Naive B cell (primary cell): ENCODE data around the gene NOP56. TPM values are rescaled to one million over a fixed set of nuclear protein-coding genes. Genes with fewer than 3 reads are reported as not detected.
"Not testable (repeated sequence)": the region's sequence is repeated elsewhere in the genome, so short reads cannot be mapped to it uniquely, and the experiment has no call there.

ENCODE experiments used
- ATAC-seq, 2 donors: fragments of 150-1000 bp; cut with Tn5 transposase; 2 replicates each; pipeline ENCODE4 v1.10.0; 2021; ENCODE audit warnings: low read depth in 2 of 2, mild to moderate bottlenecking in 2 of 2, moderate library complexity in 2 of 2
- DNase-seq: peaks from one replicate; pipeline ENCODE4 v3.0.0; 2022
- H3K27ac Mint-ChIP-seq, 6 donors: one replicate each; pipeline ENCODE4 v1.8.0; 2020 to 2022; ENCODE audit warnings: mild to moderate bottlenecking in 6 of 6, mixed read lengths in 6 of 6, moderate library complexity in 5 of 6, inconsistent platforms in 2 of 6
- H3K27me3 Mint-ChIP-seq, 3 donors: one replicate each; pipeline ENCODE4 v1.8.0; 2021 to 2022; ENCODE audit warnings: mixed read lengths in 3 of 3, mild to moderate bottlenecking in 1 of 3
- H3K36me3 Mint-ChIP-seq, 2 donors: one replicate each; pipeline ENCODE4 v1.8.0; 2020 to 2022; ENCODE audit warnings: mixed read lengths in 2 of 2, inconsistent platforms in 1 of 2, mild to moderate bottlenecking in 1 of 2
- H3K4me1 Mint-ChIP-seq, 3 donors: one replicate each; pipeline ENCODE4 v1.8.0; 2020 to 2022; ENCODE audit warnings: mixed read lengths in 3 of 3, inconsistent platforms in 1 of 3, mild to moderate bottlenecking in 1 of 3, moderate library complexity in 1 of 3
- H3K4me3 Mint-ChIP-seq, 8 donors: one replicate each; pipeline ENCODE4 v1.8.0; 2020 to 2022; ENCODE audit warnings: mild to moderate bottlenecking in 8 of 8, mixed read lengths in 8 of 8, moderate library complexity in 8 of 8, inconsistent platforms in 2 of 8
- H3K9me3 Mint-ChIP-seq, 7 donors: one replicate each; pipeline ENCODE4 v1.8.0; 2020 to 2022; ENCODE audit warnings: mixed read lengths in 7 of 7, mild to moderate bottlenecking in 5 of 7, inconsistent platforms in 2 of 7, moderate library complexity in 1 of 7
- polyA plus RNA-seq, 6 donors: library from polyadenylated mRNA; unstranded; fragments of 300-500 nt; fragmentation: Illumina TruSeq; gene quantifications; one replicate each; pipeline ENCODE4 v1.2.3, GENCODE V29; 2021; ENCODE audit warnings: low read depth in 6 of 6

The NOP56 gene
- polyA plus RNA-seq, 6 donors from 2014 or later = 67.7 to 115 (median 95.8) TPM

DNA sequence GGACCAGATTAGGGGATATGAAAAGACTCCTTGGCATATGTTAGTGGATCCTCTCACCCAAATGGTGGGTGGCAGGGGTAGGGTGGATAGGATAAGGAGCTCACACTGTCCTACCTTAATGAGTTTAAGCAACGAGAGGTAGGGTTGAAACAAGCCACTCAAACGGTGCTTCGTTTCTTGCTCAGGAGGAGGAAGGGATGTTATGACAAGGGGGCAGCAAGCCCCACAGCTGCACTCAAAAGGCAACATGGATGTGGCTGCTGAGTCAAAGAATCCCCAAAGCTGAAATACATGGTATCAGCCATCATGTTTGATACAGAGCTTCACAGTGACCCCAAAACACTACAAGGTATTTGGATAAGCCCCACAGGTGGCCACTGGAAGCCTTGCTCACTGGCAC lies 20.0 kb downstream of the NOP56 start:
- Mint-ChIP-seq H3K27me3 (peaks cover 14 to 48% (median 32%) of the 10 kb centered on the region in 3 donors), H3K9me3 (peaks cover 0 to 2% (median 0%) of the 10 kb centered on the region in 7 donors), H3K4me3 (peak overlapping the region in 1 of 8 donors; percentile 32), H3K4me1 (no peaks in the 10 kb centered on the region), H3K27ac (no peak overlapping the region), H3K36me3 (no peaks in the 10 kb centered on the region)
- ATAC-seq (no peak), DNase-seq (no peak)

DNA sequence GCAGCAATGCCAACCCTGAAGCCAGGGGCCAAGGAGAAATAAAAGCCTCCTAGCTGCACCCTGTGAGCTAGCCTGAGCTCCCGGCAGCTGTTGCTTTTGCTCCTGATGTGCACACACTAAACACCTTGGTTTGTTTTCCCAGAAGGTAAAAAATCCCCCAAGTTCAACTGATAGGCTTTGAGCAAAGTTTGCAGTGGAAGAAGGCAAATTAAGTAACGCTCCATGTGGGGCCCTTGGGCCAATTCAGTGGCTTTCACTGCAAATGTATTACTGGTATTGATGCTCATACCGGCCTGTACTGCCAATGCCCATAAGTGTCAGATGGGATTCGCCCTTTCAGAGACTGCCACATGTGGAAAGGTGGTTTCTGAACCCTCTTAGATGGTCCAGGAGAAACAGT lies 21.0 kb downstream of the NOP56 start:
- Mint-ChIP-seq H3K36me3 (no peaks in the 10 kb centered on the region), H3K9me3 (peaks cover 0 to 2% (median 0%) of the 10 kb centered on the region in 7 donors), H3K4me3 (no peak overlapping the region), H3K4me1 (no peaks in the 10 kb centered on the region), H3K27me3 (peaks cover 14 to 46% (median 23%) of the 10 kb centered on the region in 3 donors), H3K27ac (peak overlapping the region in 1 of 6 donors; percentile 33)
- DNase-seq (no peak), ATAC-seq (no peak)

DNA sequence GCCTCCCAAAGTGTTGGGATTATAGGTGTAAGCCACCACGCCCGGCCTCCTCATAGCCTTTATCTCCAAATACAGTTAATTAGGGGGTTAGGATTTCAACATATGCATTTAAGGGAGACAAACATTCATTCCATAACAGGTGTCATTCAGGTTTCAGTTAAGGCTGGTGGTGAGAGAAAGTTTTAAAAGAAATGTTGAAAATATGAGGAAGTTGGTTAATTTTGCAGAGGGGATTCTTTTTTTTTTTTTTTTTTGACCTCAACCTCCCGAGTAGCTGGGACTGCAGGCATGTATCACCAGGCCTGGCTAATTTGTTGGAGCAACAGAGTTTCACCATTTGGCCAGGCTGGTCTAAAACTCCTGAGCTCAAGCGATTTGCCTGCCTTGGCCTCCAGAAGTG lies 27.6 kb downstream of the NOP56 start:
- no peaks in the 10 kb centered on the region for H3K36me3 Mint-ChIP-seq
- DNase-seq = no peak
- no peak overlapping the region for H3K27ac Mint-ChIP-seq
- H3K4me3 Mint-ChIP-seq = no peak overlapping the region
- peaks cover 5 to 37% (median 19%) of the 10 kb centered on the region in 3 donors for H3K27me3 Mint-ChIP-seq
- peaks cover 0 to 6% (median 0%) of the 10 kb centered on the region in 7 donors for H3K9me3 Mint-ChIP-seq
- ATAC-seq = no peak
- peaks cover 0 to 6% (median 5%) of the 10 kb centered on the region in 3 donors for H3K4me1 Mint-ChIP-seq

DNA sequence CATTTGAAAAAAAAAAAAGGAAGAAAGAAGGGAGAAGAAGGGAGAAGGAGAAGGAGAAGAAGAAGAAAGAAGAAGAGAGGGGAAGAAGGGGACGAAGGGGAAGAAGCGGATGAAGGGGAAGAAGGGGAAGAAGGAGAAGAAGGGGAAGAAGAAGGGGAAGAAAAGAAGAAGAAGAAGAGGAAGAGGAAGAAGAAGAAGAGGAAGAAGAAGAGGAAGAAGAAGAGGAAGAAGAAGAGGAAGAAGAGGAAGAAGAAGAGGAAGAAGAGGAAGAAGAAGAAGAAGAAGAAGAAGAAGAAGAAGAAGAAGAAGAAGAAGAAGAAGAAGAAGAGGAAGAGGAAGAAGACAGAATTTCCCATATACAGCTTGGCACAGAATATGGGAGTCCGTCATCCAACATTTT lies 29.6 kb downstream of the NOP56 start:
- H3K27me3 Mint-ChIP-seq = peaks cover 2 to 52% (median 12%) of the 10 kb centered on the region in 3 donors
- not testable (repeated sequence) for H3K9me3 Mint-ChIP-seq, ATAC-seq, H3K4me3 Mint-ChIP-seq, H3K36me3 Mint-ChIP-seq, H3K4me1 Mint-ChIP-seq, DNase-seq
- peak overlapping the region in 1 of 6 donors; percentile 96 for H3K27ac Mint-ChIP-seq

DNA sequence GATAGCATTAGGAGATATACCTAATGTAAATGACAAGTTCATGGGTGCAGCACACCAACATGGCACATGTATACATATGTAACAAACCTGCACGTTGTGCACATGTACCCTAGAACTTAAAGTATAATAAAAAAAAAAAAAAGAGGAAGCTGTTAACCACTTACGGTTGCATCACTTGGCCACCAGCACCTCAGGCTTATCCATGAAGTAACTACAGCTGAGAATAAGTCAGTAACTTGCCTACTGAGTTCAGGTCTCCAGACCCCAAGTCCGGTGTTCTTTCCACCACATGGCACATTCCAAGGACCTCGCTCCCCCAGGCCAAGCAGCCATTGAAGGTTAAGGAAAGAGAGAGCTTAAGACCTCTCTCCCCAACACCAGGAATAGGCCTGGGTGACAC lies 32.4 kb downstream of the NOP56 start:
- H3K4me3 Mint-ChIP-seq, H3K36me3 Mint-ChIP-seq, H3K27ac Mint-ChIP-seq, DNase-seq, H3K9me3 Mint-ChIP-seq: not testable (repeated sequence)
- Mint-ChIP-seq H3K27me3 (peaks cover 25 to 56% (median 32%) of the 10 kb centered on the region in 3 donors), H3K4me1 (peaks cover 4 to 12% (median 6%) of the 10 kb centered on the region in 3 donors)
- peak in 1 of 2 donors; percentile 33 for ATAC-seq

DNA sequence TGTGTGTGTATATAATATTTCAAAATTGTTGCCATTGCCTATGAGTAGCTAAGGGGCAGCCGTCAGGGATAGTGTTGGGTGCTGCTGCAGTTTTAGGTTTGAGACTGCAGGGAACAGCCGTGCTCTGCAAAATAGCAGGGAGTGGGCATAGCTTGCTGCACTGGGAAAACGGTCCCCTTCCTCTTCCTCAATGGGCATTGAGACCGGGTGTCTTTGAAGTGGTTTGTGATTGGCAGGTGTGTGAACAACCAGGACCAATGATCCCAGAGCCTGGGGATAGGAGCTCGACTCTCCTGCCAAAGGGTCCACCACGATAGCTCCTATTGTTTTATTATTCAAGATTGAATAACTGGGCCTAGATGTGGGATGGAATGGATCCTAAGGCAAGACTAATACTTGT lies 35.1 kb downstream of the NOP56 start:
- Mint-ChIP-seq H3K4me1 (peaks cover 0 to 26% (median 19%) of the 10 kb centered on the region in 3 donors), H3K36me3 (peaks cover 0 to 8% of the 10 kb centered on the region in 2 donors), H3K27me3 (peaks cover 45 to 76% (median 49%) of the 10 kb centered on the region in 3 donors), H3K9me3 (peaks cover 0 to 2% (median 0%) of the 10 kb centered on the region in 7 donors), H3K4me3 (peak overlapping the region in 1 of 8 donors; percentile 47), H3K27ac (no peak overlapping the region)
- ATAC-seq = no peak
- no peak for DNase-seq

DNA sequence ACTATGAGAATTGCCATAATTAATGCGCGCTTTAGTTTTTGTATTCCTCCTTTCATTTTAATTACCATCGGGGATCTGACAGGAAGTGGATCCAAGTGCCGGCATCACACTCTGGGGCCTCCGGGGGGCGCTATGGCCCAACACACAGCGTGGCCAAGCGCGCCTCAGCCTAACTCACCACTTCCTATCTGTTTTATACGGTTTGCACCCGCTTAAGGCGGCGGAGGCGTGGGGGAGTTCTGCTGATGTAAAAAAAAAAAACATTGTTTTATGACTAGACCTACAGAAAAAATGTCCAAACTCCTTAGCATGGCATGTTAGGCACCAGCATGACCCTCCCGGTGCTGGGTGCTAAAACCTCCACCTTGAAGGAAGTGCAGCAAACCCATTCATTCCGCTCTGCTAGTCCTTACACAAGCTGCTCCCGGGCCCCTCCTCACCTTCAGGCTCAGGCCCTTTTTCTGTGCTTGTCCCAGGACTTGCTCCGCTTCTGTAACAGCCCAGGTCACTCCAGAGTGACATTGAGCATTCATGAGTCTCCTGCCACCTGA lies 35.7 kb downstream of the NOP56 start:
- H3K4me3 Mint-ChIP-seq = peak overlapping the region in 1 of 8 donors; percentile 47
- DNase-seq = no peak
- no peak overlapping the region for H3K27ac Mint-ChIP-seq
- H3K36me3 Mint-ChIP-seq = peaks cover 0 to 8% of the 10 kb centered on the region in 2 donors
- H3K9me3 Mint-ChIP-seq = peaks cover 0 to 2% (median 0%) of the 10 kb centered on the region in 7 donors
- H3K4me1 Mint-ChIP-seq = peaks cover 0 to 25% (median 19%) of the 10 kb centered on the region in 3 donors
- peaks cover 45 to 73% (median 49%) of the 10 kb centered on the region in 3 donors for H3K27me3 Mint-ChIP-seq
- peak; percentile 43 to 49 for ATAC-seq

DNA sequence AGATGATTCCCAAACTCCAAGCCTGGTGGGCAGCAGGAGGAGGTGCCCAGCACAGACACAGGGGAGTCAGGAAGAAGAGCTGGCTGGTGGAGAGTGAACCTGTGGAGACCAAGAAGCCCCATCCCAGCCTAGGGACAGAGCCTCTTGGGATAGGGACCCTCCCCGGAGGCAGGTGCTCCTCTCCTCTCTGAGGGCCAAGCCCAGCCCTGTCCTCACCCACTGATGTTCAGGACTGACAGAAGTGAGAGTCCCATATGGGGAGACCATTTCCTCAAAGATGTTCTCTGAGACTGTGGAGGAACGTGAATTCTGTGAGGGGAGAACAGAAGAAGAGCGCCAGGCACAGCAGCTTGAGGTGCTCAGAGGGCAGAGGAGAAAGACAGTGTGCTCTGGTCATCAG lies 37.8 kb downstream of the NOP56 start:
- peaks cover 0 to 8% of the 10 kb centered on the region in 2 donors for H3K36me3 Mint-ChIP-seq
- H3K27ac Mint-ChIP-seq = peak overlapping the region in 2 of 6 donors; percentile 12 to 27
- DNase-seq (no peak), ATAC-seq (no peak)
- peaks cover 0 to 2% (median 0%) of the 10 kb centered on the region in 7 donors for H3K9me3 Mint-ChIP-seq
- peak overlapping the region in 3 of 8 donors; percentile 36 to 92 (median 63) for H3K4me3 Mint-ChIP-seq
- H3K4me1 Mint-ChIP-seq = peaks cover 0 to 21% (median 19%) of the 10 kb centered on the region in 3 donors
- H3K27me3 Mint-ChIP-seq = peaks cover 51 to 83% (median 57%) of the 10 kb centered on the region in 3 donors

DNA sequence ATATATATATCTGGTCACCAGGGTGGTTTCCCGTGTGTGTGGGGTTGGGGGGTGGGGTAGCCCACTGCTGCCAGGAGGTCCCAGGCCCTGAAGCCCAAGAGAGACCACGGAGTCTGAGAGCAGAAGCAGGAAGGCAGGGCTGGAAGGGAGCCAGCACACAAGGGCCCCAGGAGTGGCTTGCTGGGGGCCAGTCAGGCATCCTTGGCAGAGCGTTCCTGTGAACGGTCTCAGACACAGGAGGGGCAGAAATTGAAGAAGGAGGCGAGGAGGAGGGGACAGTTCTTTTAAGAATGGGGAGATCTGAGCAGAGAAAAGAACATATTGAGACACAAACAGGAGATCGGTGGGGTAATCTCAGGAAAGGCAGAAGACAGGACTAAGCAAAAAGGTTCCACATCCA lies 38.3 kb downstream of the NOP56 start:
- H3K4me3 Mint-ChIP-seq = peak overlapping the region; percentile 84 to 97 (median 92)

DNA sequence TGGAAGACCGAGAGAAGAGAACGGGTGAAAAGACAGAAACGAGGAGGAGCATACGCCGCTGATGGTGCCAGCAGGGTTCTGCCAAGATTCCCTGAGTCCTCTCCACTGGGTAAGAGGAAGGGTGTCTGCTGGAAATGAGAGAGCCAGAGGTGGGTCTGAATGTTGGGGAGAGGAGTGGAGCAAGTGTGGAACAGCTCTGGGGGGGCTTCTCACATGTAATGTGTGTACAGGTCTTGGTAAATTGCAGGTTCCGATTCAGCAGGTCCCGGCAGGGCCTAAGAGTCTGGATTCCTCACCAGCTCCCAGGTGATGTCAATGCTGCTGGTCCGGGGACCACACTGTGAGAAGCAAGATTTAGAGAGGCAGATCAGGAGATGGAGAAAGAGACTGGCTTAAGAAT lies 38.7 kb downstream of the NOP56 start:
- peaks cover 0 to 2% (median 0%) of the 10 kb centered on the region in 7 donors for H3K9me3 Mint-ChIP-seq
- peaks cover 58 to 83% (median 66%) of the 10 kb centered on the region in 3 donors for H3K27me3 Mint-ChIP-seq
- H3K4me3 Mint-ChIP-seq = peak overlapping the region; percentile 88 to 97 (median 92)
- H3K36me3 Mint-ChIP-seq = peaks cover 0 to 8% of the 10 kb centered on the region in 2 donors
- no peak for ATAC-seq
- DNase-seq = no peak
- H3K4me1 Mint-ChIP-seq = peaks cover 0 to 21% (median 19%) of the 10 kb centered on the region in 3 donors
- H3K27ac Mint-ChIP-seq = peak overlapping the region in 4 of 6 donors; percentile 44 to 87 (median 52)

More for the DNA sequence above, 38.3 kb downstream of the NOP56 start:
- peak overlapping the region in 3 of 6 donors; percentile 27 to 87 (median 50) for H3K27ac Mint-ChIP-seq
- DNase-seq (no peak), ATAC-seq (no peak)
- H3K4me1 Mint-ChIP-seq = peaks cover 0 to 21% (median 19%) of the 10 kb centered on the region in 3 donors
- H3K27me3 Mint-ChIP-seq = peaks cover 54 to 83% (median 62%) of the 10 kb centered on the region in 3 donors
- peaks cover 0 to 2% (median 0%) of the 10 kb centered on the region in 7 donors for H3K9me3 Mint-ChIP-seq
- peaks cover 0 to 8% of the 10 kb centered on the region in 2 donors for H3K36me3 Mint-ChIP-seq

DNA sequence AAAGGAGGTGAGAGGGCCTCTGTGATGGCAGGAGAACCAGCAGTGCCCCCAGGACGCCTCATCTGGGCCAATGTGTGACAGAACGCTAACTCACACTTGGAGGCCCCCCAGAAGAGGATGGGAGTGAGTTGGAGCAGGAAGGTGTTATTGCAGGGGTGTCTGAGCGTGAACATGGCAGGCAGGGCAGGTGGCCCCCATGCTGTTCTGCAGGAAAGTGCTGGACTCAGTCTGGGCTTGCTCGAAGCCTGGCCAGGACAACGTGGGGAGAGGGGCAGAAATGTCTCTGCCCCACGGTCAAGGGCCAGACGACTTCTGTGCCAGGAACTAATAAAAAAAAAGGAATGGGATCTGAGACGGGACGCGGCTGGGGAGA lies 39.2 kb downstream of the NOP56 start:
- Mint-ChIP-seq H3K36me3 (peaks cover 0 to 8% of the 10 kb centered on the region in 2 donors), H3K9me3 (peaks cover 0 to 2% (median 0%) of the 10 kb centered on the region in 7 donors), H3K27me3 (peaks cover 63 to 83% (median 72%) of the 10 kb centered on the region in 3 donors), H3K4me3 (peak overlapping the region; percentile 88 to 97 (median 92)), H3K27ac (peak overlapping the region in 4 of 6 donors; percentile 44 to 96 (median 84)), H3K4me1 (peaks cover 0 to 21% (median 19%) of the 10 kb centered on the region in 3 donors)
- DNase-seq = no peak
- ATAC-seq = no peak

DNA sequence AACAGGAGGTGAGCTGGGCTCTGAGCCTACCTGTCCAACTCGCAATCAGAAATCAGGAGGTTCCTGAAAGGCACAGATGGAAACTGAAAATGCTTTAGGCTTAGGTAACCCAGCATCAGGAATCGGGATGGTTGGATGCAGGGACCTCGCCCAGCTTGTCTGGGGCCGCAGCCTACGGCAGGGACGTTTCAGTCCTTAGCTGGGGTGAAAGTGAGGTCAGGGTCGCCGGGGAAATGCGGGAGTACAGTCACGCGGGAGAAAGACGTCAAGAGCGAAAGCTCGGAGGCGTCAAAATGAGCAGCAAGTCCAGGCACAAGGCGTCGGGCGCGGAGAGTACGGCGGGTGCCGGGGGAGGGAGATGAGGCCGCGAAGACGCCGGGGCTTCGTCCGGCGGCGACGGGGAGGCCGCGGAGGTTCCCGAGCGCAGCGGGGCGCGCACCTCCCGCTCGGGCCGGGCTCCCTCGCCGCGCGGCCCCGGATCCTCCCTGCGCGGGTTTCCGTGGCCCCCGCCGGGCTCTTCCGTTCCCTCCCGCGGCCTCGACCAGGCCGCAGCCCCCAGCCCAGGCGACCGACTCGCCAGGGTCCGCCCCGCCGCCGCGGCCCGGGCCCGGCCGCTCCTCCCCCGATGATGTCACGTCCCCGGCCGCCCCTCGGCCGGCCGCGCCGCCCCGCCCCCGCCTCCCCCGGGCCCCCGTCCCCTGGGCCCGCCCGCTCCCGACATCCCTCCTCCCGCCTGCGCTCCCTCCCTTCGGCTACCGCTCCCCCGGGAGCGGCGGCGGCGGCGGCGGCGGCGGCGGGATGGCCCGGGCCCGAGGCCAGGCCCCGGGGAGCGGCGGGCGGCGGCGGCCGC lies 39.8 kb downstream of the NOP56 start, which contains the start of gene EBF4:
EBF4 (plus strand) TSS at position 745 of the 850 bp plus-strand sequence. CDS start 866 bp downstream, outside the sequence.
- peak within 1 kb of the TSS; percentile 5 to 96 (median 89) for H3K27ac Mint-ChIP-seq
- H3K9me3 Mint-ChIP-seq = peaks cover 0 to 2% (median 0%) of the 10 kb centered on the region in 7 donors
- peak; percentile 15 to 20 for ATAC-seq

DNA sequence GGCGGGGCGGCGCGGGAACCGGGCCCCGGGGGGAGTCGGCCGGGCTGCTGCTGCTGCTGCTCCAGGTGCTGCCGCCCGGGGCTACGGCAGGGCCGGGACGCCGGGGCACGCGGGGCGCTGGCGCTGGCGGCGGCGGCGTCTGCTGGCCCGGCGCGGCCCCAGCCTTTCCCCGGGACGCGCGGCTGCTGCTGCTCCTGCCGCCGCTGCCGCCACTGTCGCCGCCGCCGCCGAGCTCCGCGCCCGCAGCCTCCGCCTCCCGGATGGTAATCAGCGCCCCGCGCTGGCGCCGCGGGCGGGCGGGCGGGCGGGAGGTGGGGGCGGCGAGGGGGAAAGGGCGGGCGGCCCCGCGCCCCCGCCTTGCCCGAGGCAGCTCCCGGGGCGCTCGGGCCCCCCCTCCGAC lies 40.5 kb downstream of the NOP56 start:
- peaks cover 0 to 2% (median 0%) of the 10 kb centered on the region in 7 donors for H3K9me3 Mint-ChIP-seq
- H3K27me3 Mint-ChIP-seq = peaks cover 56 to 77% (median 72%) of the 10 kb centered on the region in 3 donors
- DNase-seq = no peak
- H3K4me1 Mint-ChIP-seq = peaks cover 0 to 19% (median 16%) of the 10 kb centered on the region in 3 donors
- peak; percentile 18 to 29 for ATAC-seq
- peaks cover 0 to 8% of the 10 kb centered on the region in 2 donors for H3K36me3 Mint-ChIP-seq
- no peak overlapping the region for H3K27ac Mint-ChIP-seq
- peak overlapping the region in 1 of 8 donors; percentile 50 for H3K4me3 Mint-ChIP-seq

More for the DNA sequence above, 39.8 kb downstream of the NOP56 start, which contains the start of gene EBF4:
- peaks cover 0 to 8% of the 10 kb centered on the region in 2 donors for H3K36me3 Mint-ChIP-seq
- H3K27me3 Mint-ChIP-seq = peaks cover 62 to 83% (median 76%) of the 10 kb centered on the region in 3 donors
- peak within 1 kb of the TSS; percentile 88 to 97 (median 92) for H3K4me3 Mint-ChIP-seq
- H3K4me1 Mint-ChIP-seq = peaks cover 0 to 21% (median 19%) of the 10 kb centered on the region in 3 donors
- no peak for DNase-seq
